NCI-H1694 (cell line): ENCODE data around the gene TMCC1.
"Not testable (repeated sequence)": the region's sequence is repeated elsewhere in the genome, so short reads cannot be mapped to it uniquely, and the experiment has no call there.

Experiments
- DNase-seq: peaks from one replicate; lab custom pipeline; 2025; lab: John Stamatoyannopoulos, UW

TMCC1 gene

GRCh38 chr3:129622933-129623332, 270.6 kb downstream of the TMCC1 start:
- DNase-seq, result no peak

- DNase-seq, result no peak
These were observed 271.2 kb downstream of the TMCC1 start for GRCh38 chr3:129622226-129622874.

- no peak for DNase-seq
These were observed 271.8 kb downstream of the TMCC1 start for GRCh38 chr3:129621626-129622225.

- no peak for DNase-seq
These were observed 272.5 kb downstream of the TMCC1 start for GRCh38 chr3:129620828-129621559.

GRCh38 chr3:129619726-129620162, 273.8 kb downstream of the TMCC1 start:
- no peak for DNase-seq

- no peak for DNase-seq
These were observed 274.4 kb downstream of the TMCC1 start for GRCh38 chr3:129618901-129619671.

- DNase-seq, result no peak
These were observed 275.2 kb downstream of the TMCC1 start for GRCh38 chr3:129618186-129618820.

- no peak for DNase-seq
These were observed 275.9 kb downstream of the TMCC1 start for GRCh38 chr3:129617381-129618185.

GRCh38 chr3:129616713-129617112, 276.8 kb downstream of the TMCC1 start:
- no peak for DNase-seq

- DNase-seq, result no peak
These were observed 277.2 kb downstream of the TMCC1 start for GRCh38 chr3:129616291-129616690.

- DNase-seq, result no peak
These were observed 277.7 kb downstream of the TMCC1 start for GRCh38 chr3:129615751-129616281.

GRCh38 chr3:129614927-129615363, 278.6 kb downstream of the TMCC1 start:
- DNase-seq, result no peak

- no peak for DNase-seq
These were observed 279.1 kb downstream of the TMCC1 start for GRCh38 chr3:129614435-129614834.

- DNase-seq, result no peak
These were observed 280.2 kb downstream of the TMCC1 start for GRCh38 chr3:129613367-129613740.

- no peak for DNase-seq
These were observed 280.8 kb downstream of the TMCC1 start for GRCh38 chr3:129612534-129613366.

- DNase-seq, result no peak
These were observed 281.5 kb downstream of the TMCC1 start for GRCh38 chr3:129611812-129612533.

GRCh38 chr3:129611446-129611800, 282.1 kb downstream of the TMCC1 start:
- DNase-seq, result no peak

- not testable (repeated sequence) for DNase-seq
These were observed 282.6 kb downstream of the TMCC1 start for GRCh38 chr3:129610794-129611445.

GRCh38 chr3:129610276-129610675, 283.2 kb downstream of the TMCC1 start:
- no peak for DNase-seq
